NCI-H345 (cell line): ENCODE measurements around the gene ACMSD.

Experiments
- DNase-seq: peaks from one replicate; lab custom pipeline; 2025; lab: John Stamatoyannopoulos, UW

Gene ACMSD

GRCh38 chr2:134950886-134951285 lies 112.5 kb downstream of the ACMSD start:
- no peak for DNase-seq
